GM10248 (cell line): ENCODE data around the gene SARM1.

Source experiments
- CTCF ChIA-PET: fragments of 300-600 bp; sonication (Branson Sonifier 250); formaldehyde crosslinking; extraction: SDS; loops from one replicate; lab custom pipeline; 2021; ENCODE audit warnings: antibody characterized with exemption; lab: Yijun Ruan, JAX
- POLR2A ChIA-PET: fragments of 350-650 bp; sonication (Branson Sonifier 250); formaldehyde crosslinking; extraction: SDS; loops from one replicate; lab custom pipeline; 2020; ENCODE audit warnings: antibody characterized with exemption; lab: Yijun Ruan, JAX
- DNase-seq: peaks from one replicate; pipeline ENCODE4 v3.0.0; 2012; ENCODE audit errors: extremely low spot score
- CTCF ChIP-seq: IDR thresholded peaks from 2 replicates; pipeline ENCODE4 v1.5.1; 2012; ENCODE audit warnings: mild to moderate bottlenecking, low read depth; ENCODE audit errors: extremely low read depth, missing control alignments, control extremely low read depth

The SARM1 gene

GRCh38 chr17:28345419-28346198 lies 25.9 kb upstream of the SARM1 start:
- TF ChIP-seq CTCF = no peak
- DNase-seq = no peak
- ChIA-PET POLR2A (interaction anchor here (0.8 kb wide), 1 partner anchor 15 kb away, joined by 3 read pairs; no protein-coding TSS in a partner anchor), CTCF (interaction anchor here (0.9 to 3.8 kb wide), 5 partner anchors 9 to 106 kb away, joined by 3 to 18 read pairs (median 7); partner anchors contain the start of genes IFT20, POLDIP2 and TNFAIP1)

- POLR2A ChIA-PET = interaction anchor here (0.8 to 2.4 kb wide), 2 partner anchors 11 to 16 kb away, joined by 3 to 13 read pairs; partner anchors contain the start of genes IFT20 and TNFAIP1
- TF ChIP-seq CTCF = no peak
- CTCF ChIA-PET = interaction anchor here (0.7 to 3.8 kb wide), 4 partner anchors 8 to 107 kb away, joined by 3 to 18 read pairs (median 6); partner anchors contain the start of genes IFT20 and TNFAIP1
- DNase-seq = no peak
These were observed 25.3 kb upstream of the SARM1 start for GRCh38 chr17:28346199-28346580.

GRCh38 chr17:28346746-28347246 lies 24.7 kb upstream of the SARM1 start:
- POLR2A ChIA-PET = interaction anchor here (0.8 to 2.4 kb wide), 2 partner anchors 12 to 16 kb away, joined by 3 to 13 read pairs; partner anchors contain the start of genes IFT20 and TNFAIP1
- no peak for DNase-seq
- CTCF ChIA-PET = interaction anchor here (0.7 to 3.8 kb wide), 5 partner anchors 8 to 113 kb away, joined by 3 to 18 read pairs (median 5); partner anchors contain the start of genes IFT20 and TNFAIP1
- TF ChIP-seq CTCF = peak; percentile 21

- DNase-seq = no peak
- ChIA-PET CTCF (interaction anchor here (1.3 to 3.8 kb wide), 4 partner anchors 9 to 114 kb away, joined by 3 to 18 read pairs (median 6); partner anchors contain the start of genes IFT20 and TNFAIP1), POLR2A (interaction anchor here (2.4 kb wide), 1 partner anchor 12 kb away, joined by 13 read pairs; the partner anchor contains the start of genes IFT20 and TNFAIP1)
- no peak for TF ChIP-seq CTCF
These were observed 24.1 kb upstream of the SARM1 start for GRCh38 chr17:28347261-28347891.

GRCh38 chr17:28348979-28349378 lies 22.5 kb upstream of the SARM1 start:
- ChIA-PET CTCF (interaction anchor here (1.5 to 3.8 kb wide), 2 partner anchors 8 to 14 kb away, joined by 7 to 18 read pairs; partner anchors contain the start of genes IFT20 and TNFAIP1), POLR2A (interaction anchor here (1.1 kb wide), 1 partner anchor 8 kb away, joined by 4 read pairs; the partner anchor contains the start of gene POLDIP2)
- no peak for DNase-seq
- no peak for TF ChIP-seq CTCF
